T follicular helper cell (primary cell): ENCODE measurements around the gene STK33.

Experiments used
- DNase-seq: peaks from one replicate; pipeline ENCODE4 v3.0.0-alpha.2; 2020; ENCODE audit warnings: low read depth

STK33 gene

DNA sequence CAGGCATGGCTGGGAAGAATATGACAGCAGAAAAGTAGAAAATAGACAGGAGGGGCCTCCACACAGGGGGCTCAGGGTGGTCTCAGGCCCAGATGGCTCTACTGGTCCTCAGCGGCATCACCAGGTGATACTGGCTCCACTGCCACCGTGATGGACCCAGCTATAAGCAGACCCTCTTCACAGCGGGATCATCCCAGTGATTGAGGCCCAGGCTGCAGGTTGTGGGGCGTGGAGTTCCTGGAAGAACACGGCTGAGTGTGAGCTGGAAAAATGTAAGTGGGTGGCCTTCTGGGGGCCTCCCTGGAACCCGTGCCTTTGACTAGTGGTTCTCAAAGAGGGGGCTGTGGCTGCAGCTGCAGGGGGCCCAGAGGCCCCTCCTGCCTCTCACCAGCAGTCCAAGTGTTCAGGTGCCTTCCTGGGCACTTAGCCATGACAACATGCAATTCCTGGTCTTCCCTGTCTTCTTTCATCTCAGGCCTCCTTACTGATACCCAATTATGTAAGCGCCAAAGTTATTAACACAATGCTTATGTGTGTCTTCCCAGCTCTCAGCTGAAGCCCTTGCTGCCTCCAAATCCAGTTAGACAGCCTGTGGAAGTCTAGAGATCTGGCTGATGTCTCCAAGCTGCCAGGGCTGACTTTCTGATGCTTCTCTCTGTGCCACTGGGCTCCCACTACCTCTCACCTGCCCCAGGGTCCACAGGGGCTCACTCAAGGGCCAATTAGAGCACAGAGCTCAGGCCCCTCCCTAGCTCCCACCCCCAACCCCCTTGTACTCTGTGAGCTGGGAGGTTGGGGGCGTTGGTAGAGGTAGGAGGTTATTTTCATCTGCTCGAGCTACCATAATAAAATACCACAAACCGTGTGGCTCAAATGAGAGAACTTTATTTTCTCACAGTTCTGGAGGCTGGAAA, 220.3 kb downstream of the STK33 start:
- no peak for DNase-seq

- DNase-seq = no peak
Measured at GRCh38 chr11:8372641-8373381, 221.2 kb downstream of the STK33 start.

DNA sequence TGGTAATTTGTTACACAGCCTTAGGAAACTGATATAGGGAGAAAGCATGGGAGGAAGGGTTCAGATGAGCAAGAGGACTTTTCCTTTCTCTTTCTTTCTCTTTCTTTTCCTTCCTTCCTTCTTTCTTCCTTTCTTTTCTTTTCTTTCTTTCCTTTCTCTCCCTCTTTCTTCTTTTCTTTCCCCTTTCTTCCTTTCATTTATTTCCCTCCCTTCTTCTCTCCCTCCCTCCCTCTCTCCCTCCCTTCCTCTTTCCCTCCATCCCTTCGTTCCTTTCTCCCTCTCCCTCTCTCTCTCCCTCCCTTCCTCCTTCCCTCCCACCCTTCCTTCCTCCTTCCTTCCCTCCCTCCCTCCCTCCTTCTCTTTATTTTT, 222.5 kb downstream of the STK33 start:
- no peak for DNase-seq

GRCh38 chr11:8370812-8371515, 223.1 kb downstream of the STK33 start:
- DNase-seq = no peak

DNA sequence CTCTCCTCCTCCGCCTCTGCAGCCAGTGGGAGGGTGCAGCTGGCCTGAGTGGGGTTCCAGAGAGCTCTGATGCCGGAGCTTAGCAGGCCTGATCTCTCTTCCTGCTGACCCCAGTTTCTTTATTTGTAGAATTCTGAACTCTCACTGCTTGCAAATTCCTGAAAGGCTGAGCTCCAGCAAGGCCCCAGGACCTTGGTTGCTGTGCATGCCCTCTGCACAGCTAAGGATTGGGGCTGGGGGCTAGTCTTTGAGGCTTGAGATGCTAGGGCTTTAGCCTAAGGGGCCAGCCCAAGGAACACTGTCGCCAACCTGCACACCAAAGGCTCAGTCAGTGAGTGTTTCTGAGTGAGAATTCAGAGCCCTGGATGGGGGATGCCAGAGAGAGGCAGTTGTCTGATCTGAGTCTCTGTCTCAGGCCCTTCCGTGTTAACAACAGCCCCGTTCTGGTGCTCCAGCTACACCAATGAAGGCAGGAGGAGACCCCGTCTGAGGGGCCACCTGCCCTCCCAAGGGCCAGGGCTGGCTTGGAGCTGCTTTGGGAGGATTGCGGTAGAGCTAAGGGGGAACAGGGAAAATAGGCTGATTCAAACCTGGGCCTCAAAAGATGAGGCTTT, 224.3 kb downstream of the STK33 start:
- DNase-seq = no peak

GRCh38 chr11:8368772-8369171, 225.3 kb downstream of the STK33 start:
- no peak for DNase-seq

DNA sequence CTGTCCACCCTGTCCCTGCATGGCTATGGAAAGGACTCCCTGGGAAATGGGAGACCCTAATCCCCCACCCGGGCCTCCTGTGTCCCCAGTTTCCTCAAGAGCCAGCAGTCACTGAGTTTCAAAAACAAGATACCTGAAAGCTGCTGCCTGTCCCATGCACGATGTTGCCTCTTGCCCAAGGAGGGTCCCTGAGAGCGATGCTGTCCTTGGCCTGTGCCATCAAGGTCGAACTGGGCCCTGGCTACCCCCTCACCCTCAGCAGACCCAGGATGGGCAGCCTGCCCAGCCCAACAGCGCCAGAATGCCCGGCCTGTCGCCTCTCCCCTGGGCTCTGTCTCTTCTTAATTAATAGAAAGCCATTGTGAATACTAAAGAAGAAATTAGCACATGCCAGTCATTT, 225.8 kb downstream of the STK33 start:
- no peak for DNase-seq

DNA sequence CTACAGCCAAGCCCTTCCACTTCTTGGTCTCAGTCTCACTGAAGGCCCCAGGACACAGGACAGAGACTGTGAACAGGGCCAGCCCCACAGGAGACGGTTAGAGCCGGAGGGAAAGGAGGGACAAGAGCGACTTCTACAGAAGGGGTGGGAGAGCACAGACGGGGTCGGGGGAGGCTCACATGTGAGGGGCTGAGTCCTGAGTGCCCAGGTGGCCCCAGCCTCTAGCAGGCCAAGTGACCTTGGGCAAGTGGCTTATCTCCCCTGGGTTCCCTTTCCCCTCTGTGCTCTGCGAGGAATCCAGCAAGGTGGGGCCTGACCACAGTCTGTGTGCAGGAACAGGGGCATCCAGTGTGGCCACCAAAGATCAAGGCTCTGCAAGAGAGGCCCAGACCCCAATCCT, 227.7 kb downstream of the STK33 start:
- no peak for DNase-seq

- DNase-seq = no peak
Measured at GRCh38 chr11:8365216-8365941, 228.6 kb downstream of the STK33 start.

DNA sequence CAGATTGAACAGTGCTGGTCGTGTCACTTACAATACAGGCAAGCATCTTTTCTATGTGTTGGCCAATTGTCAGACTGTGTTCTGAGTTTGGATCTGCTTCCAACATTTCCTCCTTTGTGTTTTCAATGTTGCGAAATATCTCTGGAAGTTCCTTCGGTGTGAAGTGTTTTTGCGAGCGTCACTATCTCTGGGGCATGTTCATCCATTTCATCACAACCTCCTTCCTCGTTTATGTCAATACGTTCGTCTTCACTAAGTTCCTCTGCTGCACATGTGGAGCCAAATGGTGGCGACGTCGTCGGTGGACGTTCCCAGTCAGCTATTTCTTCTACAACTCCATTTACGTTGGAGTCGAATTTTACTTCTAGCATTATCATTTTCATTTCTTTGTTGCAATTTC, 230.1 kb downstream of the STK33 start:
- DNase-seq = no peak

- no peak for DNase-seq
Measured at GRCh38 chr11:8362899-8363298, 231.1 kb downstream of the STK33 start.

- DNase-seq = no peak
Measured at GRCh38 chr11:8362491-8362890, 231.5 kb downstream of the STK33 start.

DNA sequence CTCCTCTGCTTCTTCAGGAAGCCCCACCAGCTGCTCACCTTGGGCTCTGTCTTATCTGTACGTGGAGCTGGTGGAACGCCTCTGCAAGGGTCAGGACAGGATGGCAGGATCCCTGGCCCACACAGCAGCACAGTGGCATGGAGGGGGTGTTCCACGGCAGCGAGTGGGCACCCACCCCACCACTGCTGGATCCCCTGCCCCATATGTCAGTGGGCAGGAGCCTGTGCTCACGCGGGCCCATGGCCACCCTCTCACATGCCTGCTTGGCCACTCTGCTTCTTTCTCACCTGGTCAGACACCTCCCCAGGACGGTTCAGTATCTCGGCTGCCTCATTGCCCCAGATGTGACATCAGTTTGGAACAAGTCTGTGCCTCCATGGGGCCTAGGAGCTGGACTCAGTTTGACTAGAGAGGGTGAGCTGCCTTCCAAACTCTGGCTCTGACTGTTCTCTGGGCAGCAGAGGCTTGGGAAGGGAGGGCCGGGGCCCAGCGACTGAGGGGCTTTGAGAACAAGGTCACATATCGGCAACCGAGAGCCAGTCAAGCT, 232.3 kb downstream of the STK33 start:
- DNase-seq = no peak

DNA sequence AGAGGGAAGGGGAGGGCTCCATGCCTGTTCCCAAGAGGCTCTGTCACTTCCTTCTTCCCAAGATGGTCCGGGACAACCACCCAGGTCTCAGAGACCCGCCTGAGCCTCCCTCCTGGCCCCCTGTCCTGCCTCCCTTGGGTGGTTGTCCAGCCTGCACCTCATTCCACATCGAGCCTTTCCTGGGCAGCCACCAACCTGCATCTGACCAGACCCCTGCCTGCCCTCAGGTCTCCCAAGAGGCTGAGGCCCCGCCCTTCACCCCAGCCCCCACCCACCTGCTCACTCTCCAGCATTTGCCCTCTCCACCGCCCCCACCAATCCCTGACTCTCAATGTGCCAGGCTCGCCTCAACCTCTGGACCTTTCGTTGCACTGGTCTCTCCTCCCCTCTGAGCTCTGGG, 232.8 kb downstream of the STK33 start:
- no peak for DNase-seq

GRCh38 chr11:8360086-8360828, 233.8 kb downstream of the STK33 start:
- DNase-seq = no peak

DNA sequence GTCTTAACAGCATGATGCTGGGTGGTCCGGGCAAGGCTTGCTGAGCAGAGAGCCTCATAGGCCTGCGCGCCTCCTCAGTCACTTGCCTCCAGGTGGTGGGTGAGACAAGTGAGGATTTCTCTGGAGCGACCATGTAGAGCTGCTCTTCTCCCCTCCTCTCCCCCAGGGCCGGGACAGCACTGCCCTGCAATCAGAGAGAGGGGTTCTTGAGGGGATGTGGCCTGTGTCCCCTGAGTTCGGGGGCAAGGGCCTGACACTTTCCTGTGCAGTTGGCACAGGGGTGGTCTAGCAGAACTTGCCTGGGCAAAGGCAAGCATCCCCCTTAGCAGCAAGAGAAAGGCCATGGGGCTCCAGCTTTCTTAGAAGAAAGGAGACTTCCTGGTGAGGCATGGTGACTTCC, 234.5 kb downstream of the STK33 start:
- DNase-seq = no peak

GRCh38 chr11:8357891-8358566, 236.0 kb downstream of the STK33 start:
- DNase-seq = no peak

DNA sequence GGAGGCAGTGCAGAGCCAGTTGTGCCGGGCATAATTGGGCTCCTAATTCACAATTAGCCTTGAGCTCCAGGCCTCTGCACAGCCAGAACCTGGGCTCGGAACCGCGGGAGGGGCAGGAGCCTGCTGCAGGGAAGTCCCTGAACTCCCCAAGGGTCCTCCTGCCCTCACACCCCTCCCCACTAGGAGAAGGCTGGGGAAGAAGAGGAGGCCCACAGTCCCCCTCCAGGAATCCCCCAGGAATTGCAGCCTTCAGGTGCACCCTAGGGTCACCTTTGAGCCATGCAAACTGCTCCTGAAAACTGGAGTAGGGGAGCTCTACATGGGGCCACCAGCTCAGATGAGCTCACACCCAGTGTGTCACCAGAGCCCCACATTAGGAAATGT, 236.5 kb downstream of the STK33 start:
- no peak for DNase-seq

- no peak for DNase-seq
Measured at GRCh38 chr11:8356721-8357504, 237.1 kb downstream of the STK33 start.
